Gastrocnemius medialis (tissue), 4 donors: Measurements from ENCODE around the gene ZNF324.

Experiments
- POLR2A ChIP-seq, 2 donors: fragments of 450-650 bp; IDR thresholded peaks; one replicate each; pipeline ENCODE4 v1.6.1; 2017; ENCODE audit warnings: antibody characterized with exemption in 2 of 2, mild to moderate bottlenecking in 2 of 2, moderate library complexity in 2 of 2
- TF ChIP-seq, protein P1 (sequence below), 5 experiments: fragments of 450-650 bp in 3 of 5; fragments of 200-600 bp in 2 of 5; sonication (generic) in 2 of 5; IDR thresholded peaks in 4 of 5; conservative IDR thresholded peaks in 1 of 5; 1 replicate in 4 of 5; 2 replicates in 1 of 5; pipeline ENCODE4 v1.5.1; 2016 to 2019; ENCODE audit warnings: antibody characterized with exemption in 5 of 5, mild to moderate bottlenecking in 3 of 5, moderate library complexity in 3 of 5

- no peak for TF ChIP-seq POLR2A (IDR thresholded peaks at IDR 0.05)
- TF ChIP-seq, protein P1, sequence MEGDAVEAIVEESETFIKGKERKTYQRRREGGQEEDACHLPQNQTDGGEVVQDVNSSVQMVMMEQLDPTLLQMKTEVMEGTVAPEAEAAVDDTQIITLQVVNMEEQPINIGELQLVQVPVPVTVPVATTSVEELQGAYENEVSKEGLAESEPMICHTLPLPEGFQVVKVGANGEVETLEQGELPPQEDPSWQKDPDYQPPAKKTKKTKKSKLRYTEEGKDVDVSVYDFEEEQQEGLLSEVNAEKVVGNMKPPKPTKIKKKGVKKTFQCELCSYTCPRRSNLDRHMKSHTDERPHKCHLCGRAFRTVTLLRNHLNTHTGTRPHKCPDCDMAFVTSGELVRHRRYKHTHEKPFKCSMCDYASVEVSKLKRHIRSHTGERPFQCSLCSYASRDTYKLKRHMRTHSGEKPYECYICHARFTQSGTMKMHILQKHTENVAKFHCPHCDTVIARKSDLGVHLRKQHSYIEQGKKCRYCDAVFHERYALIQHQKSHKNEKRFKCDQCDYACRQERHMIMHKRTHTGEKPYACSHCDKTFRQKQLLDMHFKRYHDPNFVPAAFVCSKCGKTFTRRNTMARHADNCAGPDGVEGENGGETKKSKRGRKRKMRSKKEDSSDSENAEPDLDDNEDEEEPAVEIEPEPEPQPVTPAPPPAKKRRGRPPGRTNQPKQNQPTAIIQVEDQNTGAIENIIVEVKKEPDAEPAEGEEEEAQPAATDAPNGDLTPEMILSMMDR (IDR thresholded peaks at IDR 0.05 in 4 of 5, conservative IDR thresholded peaks at IDR 0.05 in 1 of 5) = no peak
These were observed 656 bp upstream of the ZNF324 start for GRCh38 chr19:58466089-58466759.
